Measurements from ENCODE around the gene CLEC4E. TPM values are rescaled to one million over a fixed set of nuclear protein-coding genes. Genes with fewer than 3 reads are reported as not detected.

The CLEC4E gene
- total and polyA plus RNA-seq, 2 of the 13 experiments (the other 11 are each of a cell fraction or from before 2014, with no cell fraction given), result not detected

DNA sequence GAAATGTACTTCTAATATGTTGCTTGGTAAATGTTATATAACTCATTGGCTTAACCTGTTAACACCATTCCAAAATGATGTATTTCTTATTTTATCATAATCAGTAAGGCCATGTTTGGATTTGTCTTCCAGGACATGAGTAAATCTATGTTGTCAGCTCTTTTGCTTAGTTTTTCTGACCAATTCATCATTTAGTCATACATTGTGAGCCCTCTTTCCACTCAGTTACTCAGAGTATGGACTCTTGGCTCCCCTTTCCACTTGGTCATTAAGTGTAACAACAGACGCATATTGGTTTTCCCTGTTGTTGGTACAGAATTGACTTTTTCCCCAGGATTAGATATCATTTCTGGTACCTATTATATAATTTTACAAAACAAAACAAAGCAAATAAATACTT is 36.4 kb downstream of the CLEC4E start:
- H3K27me3 ChIP-seq (ENCODE audit: control insufficient read depth in 1 of 2, insufficient read depth in 2 of 2, low read length in 2 of 2), result peaks cover 0 to 17% of the 10 kb centered on the region in 2 experiments; a peak in 3 of 5 replicates
- FAIRE-seq (no peak), ATAC-seq (no peak)

DNA sequence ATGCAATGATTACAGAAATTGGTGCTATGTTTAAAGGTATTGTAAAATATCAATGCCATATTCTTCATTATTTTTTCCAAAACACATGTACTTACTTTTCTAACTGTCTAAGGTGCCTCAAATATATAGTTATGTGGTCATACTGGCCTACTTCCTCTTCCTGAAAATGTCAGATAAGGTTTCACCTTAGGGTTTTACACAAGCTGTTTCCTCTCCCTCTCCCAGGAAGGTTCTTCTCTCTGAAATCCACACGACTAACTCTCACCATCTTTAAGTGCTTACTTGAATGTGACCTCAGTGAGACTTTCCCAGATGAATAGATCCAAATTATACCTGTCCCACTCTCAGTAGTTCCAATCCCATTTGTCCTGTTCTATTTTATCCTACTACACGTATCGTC is 39.0 kb downstream of the CLEC4E start:
- Histone ChIP-seq H3K4me1 (ENCODE audit: insufficient read depth, low read length) (no peaks in the 10 kb centered on the region), H3K79me2 (ENCODE audit: insufficient read depth, low read length) (no peaks in the 10 kb centered on the region), H3K9ac (ENCODE audit: insufficient read depth, low read depth, low read length) (no peak overlapping the region), H2AFZ (ENCODE audit: low read length) (no peak overlapping the region), H3K36me3 (replicated peaks in 1 of 2; ENCODE audit: control insufficient read depth in 1 of 2, insufficient read depth in 2 of 2, low read length in 2 of 2) (no peaks in the 10 kb centered on the region), H4K20me1 (ENCODE audit: insufficient read depth, low read length) (no peaks in the 10 kb centered on the region), H3K4me2 (ENCODE audit: low read depth, low read length) (no peak overlapping the region), H3K9me3 (ENCODE audit: low read length) (no peaks in the 10 kb centered on the region), H3K27ac (ENCODE audit: extremely low read length, insufficient read depth, low read length) (no peak overlapping the region), H3K4me3 (replicated peaks in 1 of 3; ENCODE audit: insufficient read depth in 1 of 3, low read depth in 2 of 3, low read length in 3 of 3) (no peak overlapping the region), H3K27me3 (ENCODE audit: control insufficient read depth in 1 of 2, insufficient read depth in 2 of 2, low read length in 2 of 2) (no peaks in the 10 kb centered on the region; a peak in 1 of 5 replicates)
- no peak for DNase-seq (ENCODE audit: low spot score)
- ChIA-PET CTCF (ENCODE audit: low intra/inter-chr PET ratio, low total read pairs) (no interaction called here), POLR2A (no interaction called here)
- FAIRE-seq, result no peak
- 26% methylated on average over 3 of the region's 3 CpGs for WGBS (ENCODE audit: low lambda C conversion rate)
- TF ChIP-seq ZNF33B (CRISPR knock-in tag; IDR thresholded peaks at IDR 0.05) (no peak), GABPA (IDR thresholded peaks at IDR 0.05; ENCODE audit: low read depth, low read length) (no peak), GABPA (CRISPR knock-in tag; IDR thresholded peaks at IDR 0.05; ENCODE audit: low read depth) (no peak), ZNF296 (CRISPR knock-in tag; conservative IDR thresholded peaks at IDR 0.05) (no peak), NR2F6 (IDR thresholded peaks at IDR 0.05) (no peak), NR2F6 (CRISPR knock-in tag; IDR thresholded peaks at IDR 0.05) (no peak), SMAD1 (CRISPR knock-in tag; IDR thresholded peaks at IDR 0.05; ENCODE audit: borderline replicate concordance, low read depth) (no peak), SNAPC2 (CRISPR knock-in tag; IDR thresholded peaks at IDR 0.05) (no peak), ZNF850 (CRISPR knock-in tag; conservative IDR thresholded peaks at IDR 0.05) (no peak), RFX5 (IDR thresholded peaks at IDR 0.05; ENCODE audit: low read depth, low read length) (no peak), PITX1 (CRISPR knock-in tag; IDR thresholded peaks at IDR 0.05) (no peak)
- TF ChIP-seq, protein P1, sequence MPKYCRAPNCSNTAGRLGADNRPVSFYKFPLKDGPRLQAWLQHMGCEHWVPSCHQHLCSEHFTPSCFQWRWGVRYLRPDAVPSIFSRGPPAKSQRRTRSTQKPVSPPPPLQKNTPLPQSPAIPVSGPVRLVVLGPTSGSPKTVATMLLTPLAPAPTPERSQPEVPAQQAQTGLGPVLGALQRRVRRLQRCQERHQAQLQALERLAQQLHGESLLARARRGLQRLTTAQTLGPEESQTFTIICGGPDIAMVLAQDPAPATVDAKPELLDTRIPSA (CRISPR knock-in tag; IDR thresholded peaks at IDR 0.05; ENCODE audit: borderline replicate concordance), result no peak
- TF ChIP-seq, protein P2, sequence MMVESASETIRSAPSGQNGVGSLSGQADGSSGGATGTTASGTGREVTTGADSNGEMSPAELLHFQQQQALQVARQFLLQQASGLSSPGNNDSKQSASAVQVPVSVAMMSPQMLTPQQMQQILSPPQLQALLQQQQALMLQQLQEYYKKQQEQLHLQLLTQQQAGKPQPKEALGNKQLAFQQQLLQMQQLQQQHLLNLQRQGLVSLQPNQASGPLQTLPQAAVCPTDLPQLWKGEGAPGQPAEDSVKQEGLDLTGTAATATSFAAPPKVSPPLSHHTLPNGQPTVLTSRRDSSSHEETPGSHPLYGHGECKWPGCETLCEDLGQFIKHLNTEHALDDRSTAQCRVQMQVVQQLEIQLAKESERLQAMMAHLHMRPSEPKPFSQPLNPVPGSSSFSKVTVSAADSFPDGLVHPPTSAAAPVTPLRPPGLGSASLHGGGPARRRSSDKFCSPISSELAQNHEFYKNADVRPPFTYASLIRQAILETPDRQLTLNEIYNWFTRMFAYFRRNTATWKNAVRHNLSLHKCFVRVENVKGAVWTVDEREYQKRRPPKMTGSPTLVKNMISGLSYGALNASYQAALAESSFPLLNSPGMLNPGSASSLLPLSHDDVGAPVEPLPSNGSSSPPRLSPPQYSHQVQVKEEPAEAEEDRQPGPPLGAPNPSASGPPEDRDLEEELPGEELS (CRISPR knock-in tag; IDR thresholded peaks at IDR 0.05), result no peak
- TF ChIP-seq, protein P3, sequence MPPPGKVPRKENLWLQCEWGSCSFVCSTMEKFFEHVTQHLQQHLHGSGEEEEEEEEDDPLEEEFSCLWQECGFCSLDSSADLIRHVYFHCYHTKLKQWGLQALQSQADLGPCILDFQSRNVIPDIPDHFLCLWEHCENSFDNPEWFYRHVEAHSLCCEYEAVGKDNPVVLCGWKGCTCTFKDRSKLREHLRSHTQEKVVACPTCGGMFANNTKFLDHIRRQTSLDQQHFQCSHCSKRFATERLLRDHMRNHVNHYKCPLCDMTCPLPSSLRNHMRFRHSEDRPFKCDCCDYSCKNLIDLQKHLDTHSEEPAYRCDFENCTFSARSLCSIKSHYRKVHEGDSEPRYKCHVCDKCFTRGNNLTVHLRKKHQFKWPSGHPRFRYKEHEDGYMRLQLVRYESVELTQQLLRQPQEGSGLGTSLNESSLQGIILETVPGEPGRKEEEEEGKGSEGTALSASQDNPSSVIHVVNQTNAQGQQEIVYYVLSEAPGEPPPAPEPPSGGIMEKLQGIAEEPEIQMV (CRISPR knock-in tag; IDR thresholded peaks at IDR 0.05; ENCODE audit: low read depth), result no peak
- ATAC-seq, result no peak
- BruUV-seq (replicated peaks), result no TSS peak
- intact Hi-C loops (cut with micrococcal nuclease; ENCODE audit: unreplicated experiment), result no loop called here
- in situ Hi-C loops (cut with HindIII; ENCODE audit: extremely low pct_ligation_motif_present, low pct_unique_long_range_greater_than_20kb), result no loop called here

More for the DNA sequence above, 36.4 kb downstream of the CLEC4E start:
- WGBS (ENCODE audit: low lambda C conversion rate), result 96% methylated on average over 1 of the region's 1 CpG
- intact Hi-C loops (cut with micrococcal nuclease; ENCODE audit: unreplicated experiment) (no loop called here), in situ Hi-C loops (cut with HindIII; ENCODE audit: extremely low pct_ligation_motif_present, low pct_unique_long_range_greater_than_20kb) (no loop called here)
- Histone ChIP-seq H3K4me3 (replicated peaks in 1 of 3; ENCODE audit: insufficient read depth in 1 of 3, low read depth in 2 of 3, low read length in 3 of 3) (no peak overlapping the region), H4K20me1 (ENCODE audit: insufficient read depth, low read length) (no peaks in the 10 kb centered on the region), H3K4me1 (ENCODE audit: insufficient read depth, low read length) (no peaks in the 10 kb centered on the region), H3K36me3 (replicated peaks in 1 of 2; ENCODE audit: control insufficient read depth in 1 of 2, insufficient read depth in 2 of 2, low read length in 2 of 2) (no peaks in the 10 kb centered on the region), H3K4me2 (ENCODE audit: low read depth, low read length) (no peak overlapping the region), H2AFZ (ENCODE audit: low read length) (no peak overlapping the region), H3K9ac (ENCODE audit: insufficient read depth, low read depth, low read length) (no peak overlapping the region), H3K9me3 (ENCODE audit: low read length) (no peaks in the 10 kb centered on the region), H3K27ac (ENCODE audit: extremely low read length, insufficient read depth, low read length) (no peak overlapping the region), H3K79me2 (ENCODE audit: insufficient read depth, low read length) (no peaks in the 10 kb centered on the region)
- BruUV-seq (replicated peaks), result no TSS peak
- TF ChIP-seq MAFK (conservative IDR thresholded peaks at IDR 0.05 in 1 of 2, IDR thresholded peaks at IDR 0.05 in 1 of 2; ENCODE audit: low read length in 2 of 2), result 0 out of 4 replicates have a peak, but pooled peaks of 1 of the 2 experiments have one; percentile 14
- no peak for TF ChIP-seq ISX (CRISPR knock-in tag; conservative IDR thresholded peaks at IDR 0.05)
- no peak for TF ChIP-seq ZKSCAN8 (CRISPR knock-in tag; IDR thresholded peaks at IDR 0.05; ENCODE audit: borderline replicate concordance)
- ChIA-PET CTCF (ENCODE audit: low intra/inter-chr PET ratio, low total read pairs) (no interaction called here), POLR2A (no interaction called here)
- no peak for DNase-seq (ENCODE audit: low spot score)
